HG03045 (cell line): ENCODE data around the gene MUC3A.

Source experiments
- ATAC-seq: cut with Tn5 transposase; IDR thresholded peaks from one replicate; pipeline ENCODE4 v1.9.1; 2021; ENCODE audit warnings: mild to moderate bottlenecking, moderate library complexity; ENCODE audit not compliant: unreplicated experiment

MUC3A gene

GRCh38 chr7:100943693-100944092 is 5.6 kb upstream of the MUC3A start:
- ATAC-seq: no peak

GRCh38 chr7:100944138-100944537 is 5.2 kb upstream of the MUC3A start:
- ATAC-seq: no peak

GRCh38 chr7:100946111-100946510 is 3.2 kb upstream of the MUC3A start:
- ATAC-seq: no peak

GRCh38 chr7:100946766-100947365 is 2.5 kb upstream of the MUC3A start:
- no peak for ATAC-seq

GRCh38 chr7:100947792-100948191 is 1.5 kb upstream of the MUC3A start:
- no peak for ATAC-seq

GRCh38 chr7:100949933-100950443 is 654 bp downstream of the MUC3A start:
- ATAC-seq: no peak

GRCh38 chr7:100951172-100951571 is 1.8 kb downstream of the MUC3A start:
- no peak for ATAC-seq

GRCh38 chr7:100951888-100952560 is 2.7 kb downstream of the MUC3A start:
- ATAC-seq: no peak

- no peak for ATAC-seq
Measured at GRCh38 chr7:100952641-100953040, 3.3 kb downstream of the MUC3A start.

- ATAC-seq: no peak
Measured at GRCh38 chr7:100957832-100958421, 8.6 kb downstream of the MUC3A start.

- ATAC-seq: no peak
Measured at GRCh38 chr7:100959894-100960293, 10.6 kb downstream of the MUC3A start.

GRCh38 chr7:100962537-100962936 is 13.2 kb downstream of the MUC3A start:
- no peak for ATAC-seq

- ATAC-seq: no peak
Measured at GRCh38 chr7:100963386-100963785, 14.1 kb downstream of the MUC3A start.

GRCh38 chr7:100963874-100964273 is 14.5 kb downstream of the MUC3A start:
- ATAC-seq: no peak

GRCh38 chr7:100964630-100965029 is 15.3 kb downstream of the MUC3A start:
- no peak for ATAC-seq

- no peak for ATAC-seq
Measured at GRCh38 chr7:100965045-100965722, 15.8 kb downstream of the MUC3A start.

- no peak for ATAC-seq
Measured at GRCh38 chr7:100965723-100966541, 16.6 kb downstream of the MUC3A start.

- no peak for ATAC-seq
Measured at GRCh38 chr7:100966542-100967291, 17.4 kb downstream of the MUC3A start.

- no peak for ATAC-seq
Measured at GRCh38 chr7:100967292-100967863, 18.0 kb downstream of the MUC3A start.

- ATAC-seq: no peak
Measured at GRCh38 chr7:100968031-100968430, 18.7 kb downstream of the MUC3A start.
